Smooth muscle cell (in vitro differentiated cells): ENCODE data around the gene AP2B1. TPM values are rescaled to one million over a fixed set of nuclear protein-coding genes. Genes with fewer than 3 reads are reported as not detected.
A peak's percentile ranks its signal among the peaks of the same experiment; 100 is the strongest.

Experiments used
- DNase-seq: peaks from one replicate; lab custom pipeline; 2025; ENCODE audit not compliant: unreplicated experiment; lab: John Stamatoyannopoulos, UW
- H2AFZ ChIP-seq: fragments of 200-600 bp; sonication (generic); 2 replicates; pipeline ENCODE4 v1.6.0; 2016; ENCODE audit warnings: antibody characterized with exemption, low read depth, mild to moderate bottlenecking
- H3F3A ChIP-seq: fragments of 200-600 bp; sonication (generic); 2 replicates; pipeline ENCODE4 v1.6.0; 2017; ENCODE audit warnings: antibody characterized with exemption, low read depth
- H3K27ac ChIP-seq: fragments of 200-600 bp; sonication (generic); 2 replicates; pipeline ENCODE4 v1.5.1; 2016; ENCODE audit warnings: low read depth, mild to moderate bottlenecking
- H3K27me3 ChIP-seq: fragments of 200-600 bp; sonication (generic); 2 replicates; pipeline ENCODE4 v1.6.1; 2016; ENCODE audit warnings: low read depth, mild to moderate bottlenecking
- H3K36me3 ChIP-seq: fragments of 200-600 bp; sonication (generic); 2 replicates; pipeline ENCODE4 v1.5.1; 2016; ENCODE audit warnings: low read depth
- H3K4me1 ChIP-seq: fragments of 200-600 bp; sonication (generic); 2 replicates; pipeline ENCODE4 v1.5.1; 2016; ENCODE audit warnings: low read depth
- H3K4me2 ChIP-seq: fragments of 200-600 bp; sonication (generic); 2 replicates; pipeline ENCODE4 v1.6.0; 2016; ENCODE audit warnings: mild to moderate bottlenecking
- H3K4me3 ChIP-seq: fragments of 200-600 bp; sonication (generic); 2 replicates; pipeline ENCODE4 v1.5.1; 2016; ENCODE audit warnings: mild to moderate bottlenecking
- H3K79me2 ChIP-seq: fragments of 200-600 bp; sonication (generic); 2 replicates; pipeline ENCODE4 v1.6.0; 2016; ENCODE audit warnings: low read depth, mild to moderate bottlenecking
- H3K9ac ChIP-seq: fragments of 200-600 bp; sonication (generic); 2 replicates; pipeline ENCODE4 v1.6.0; 2016; ENCODE audit warnings: low read depth
- H3K9me3 ChIP-seq: fragments of 200-600 bp; sonication (generic); replicated peaks from 2 replicates; pipeline ENCODE4 v1.5.1; 2016; ENCODE audit warnings: low read depth
- H4K20me1 ChIP-seq: fragments of 200-600 bp; sonication (generic); 2 replicates; pipeline ENCODE4 v1.6.0; 2016; ENCODE audit warnings: low read depth
- WGBS: methylation state at CpG from one replicate; pipeline ENCODE4 v1.1.7; 2016; ENCODE audit warnings: low lambda C conversion rate; 5-methylcytosine and 5-hydroxymethylcytosine counted together
- polyA plus RNA-seq: library from polyadenylated mRNA; unstranded; fragments of >200 nt; fragmentation: Nextera tagmentation; extraction: Ambion mirVana; gene quantifications from 2 replicates; pipeline ENCODE4 v1.2.1, GENCODE V29; 2016
- total RNA-seq: library from RNA; depleted of rRNA; stranded (reverse); fragments of >200 nt; gene quantifications from 2 replicates; pipeline ENCODE4 v1.2.3, GENCODE V29; 2014
- TF ChIP-seq, protein P1 (sequence below): fragments of 200-600 bp; sonication (generic); IDR thresholded peaks from 2 replicates; pipeline ENCODE4 v1.5.1; 2017; ENCODE audit warnings: borderline replicate concordance, mild to moderate bottlenecking, antibody characterized with exemption; ENCODE audit not compliant: insufficient read depth, poor library complexity, severe bottlenecking

The AP2B1 gene
- total and polyA plus RNA-seq, 2 experiments from 2014 or later: 58.5 to 92.3 TPM

DNA sequence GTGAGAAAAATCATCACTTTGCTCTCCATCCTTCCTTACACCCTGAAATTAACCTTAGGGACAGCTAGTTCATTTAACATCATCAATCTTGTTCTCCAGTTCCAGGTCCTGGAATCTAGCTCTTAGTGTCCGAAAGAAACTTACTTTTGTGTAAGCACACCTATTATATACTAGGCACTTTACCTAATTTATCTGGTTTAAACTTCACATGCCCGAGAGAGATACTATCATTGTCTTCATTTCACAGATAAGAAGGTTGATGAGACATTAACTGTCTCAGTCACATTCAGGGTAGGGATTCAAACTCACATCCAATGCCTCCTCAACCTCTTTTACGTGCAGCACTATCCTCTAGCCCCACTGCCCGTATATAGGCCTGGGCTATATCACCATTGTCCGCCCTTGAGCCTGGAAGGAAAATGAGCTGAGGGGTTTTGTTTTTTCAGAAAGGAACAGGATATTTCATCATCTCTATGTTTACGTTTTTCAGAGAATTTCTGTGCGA, 501 bp upstream of the AP2B1 start:
- peak overlapping the region; percentile 92 for H3K9ac ChIP-seq
- H3K27ac ChIP-seq: peak overlapping the region; percentile 92
- H4K20me1 ChIP-seq: peaks cover 35% of the 10 kb centered on the region
- peaks cover 2% of the 10 kb centered on the region for H3F3A ChIP-seq
- H3K4me2 ChIP-seq: peak overlapping the region; percentile 89
- peaks cover 23% of the 10 kb centered on the region for H3K4me1 ChIP-seq
- H3K36me3 ChIP-seq: no peaks in the 10 kb centered on the region
- H3K27me3 ChIP-seq: peaks cover 8% of the 10 kb centered on the region
- peaks cover 43% of the 10 kb centered on the region for H3K79me2 ChIP-seq
- DNase-seq: no peak
- H2AFZ ChIP-seq: peak overlapping the region; percentile 97
- no peaks in the 10 kb centered on the region for H3K9me3 ChIP-seq
- peak overlapping the region; percentile 80 for H3K4me3 ChIP-seq
- WGBS: 40% methylated on average over 7 of the region's 7 CpGs
- TF ChIP-seq, protein P1, sequence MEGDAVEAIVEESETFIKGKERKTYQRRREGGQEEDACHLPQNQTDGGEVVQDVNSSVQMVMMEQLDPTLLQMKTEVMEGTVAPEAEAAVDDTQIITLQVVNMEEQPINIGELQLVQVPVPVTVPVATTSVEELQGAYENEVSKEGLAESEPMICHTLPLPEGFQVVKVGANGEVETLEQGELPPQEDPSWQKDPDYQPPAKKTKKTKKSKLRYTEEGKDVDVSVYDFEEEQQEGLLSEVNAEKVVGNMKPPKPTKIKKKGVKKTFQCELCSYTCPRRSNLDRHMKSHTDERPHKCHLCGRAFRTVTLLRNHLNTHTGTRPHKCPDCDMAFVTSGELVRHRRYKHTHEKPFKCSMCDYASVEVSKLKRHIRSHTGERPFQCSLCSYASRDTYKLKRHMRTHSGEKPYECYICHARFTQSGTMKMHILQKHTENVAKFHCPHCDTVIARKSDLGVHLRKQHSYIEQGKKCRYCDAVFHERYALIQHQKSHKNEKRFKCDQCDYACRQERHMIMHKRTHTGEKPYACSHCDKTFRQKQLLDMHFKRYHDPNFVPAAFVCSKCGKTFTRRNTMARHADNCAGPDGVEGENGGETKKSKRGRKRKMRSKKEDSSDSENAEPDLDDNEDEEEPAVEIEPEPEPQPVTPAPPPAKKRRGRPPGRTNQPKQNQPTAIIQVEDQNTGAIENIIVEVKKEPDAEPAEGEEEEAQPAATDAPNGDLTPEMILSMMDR: no peak

DNA sequence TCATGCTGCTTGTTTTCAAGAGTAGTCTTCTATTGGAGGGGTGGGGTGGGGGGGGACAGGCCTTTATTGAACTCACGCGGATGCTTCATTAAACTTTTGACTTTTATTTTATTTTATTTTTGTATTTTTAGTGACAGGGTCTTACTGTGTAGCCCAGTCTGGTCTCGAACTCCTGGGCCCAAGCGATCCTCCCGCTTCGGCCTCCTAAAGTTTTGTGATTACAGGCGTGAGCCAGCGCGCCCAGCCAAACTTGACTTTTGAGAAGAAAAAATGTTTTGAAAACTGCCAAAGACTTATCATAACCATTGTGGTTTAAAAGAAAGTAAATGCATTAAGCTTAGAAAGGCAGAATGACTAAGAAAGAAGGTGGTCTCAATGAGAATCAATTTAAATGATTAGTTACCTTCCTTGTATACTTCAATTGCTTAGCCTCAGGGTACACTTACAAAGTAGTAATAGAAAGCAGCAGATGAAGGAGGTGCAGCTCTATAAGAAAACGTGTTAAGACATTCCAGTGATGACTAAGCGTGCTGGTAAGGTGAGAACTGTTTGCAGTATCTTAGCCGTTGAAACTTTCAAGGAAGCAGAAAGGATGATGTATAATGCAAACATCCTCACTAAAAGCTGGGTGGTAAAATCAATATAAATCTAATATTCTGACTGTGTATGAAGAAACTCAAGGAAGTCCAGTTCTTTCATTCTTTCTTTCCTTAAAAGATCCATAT, 1.2 kb downstream of the AP2B1 start:
- H2AFZ ChIP-seq: no peak overlapping the region
- H3K9ac ChIP-seq: no peak overlapping the region
- DNase-seq: no peak
- H4K20me1 ChIP-seq: peaks cover 52% of the 10 kb centered on the region
- no peaks in the 10 kb centered on the region for H3K36me3 ChIP-seq
- peaks cover 61% of the 10 kb centered on the region for H3K79me2 ChIP-seq
- 37% methylated on average over 12 of the region's 12 CpGs for WGBS
- peak overlapping the region; percentile 80 for H3K4me3 ChIP-seq
- peaks cover 8% of the 10 kb centered on the region for H3K27me3 ChIP-seq
- no peaks in the 10 kb centered on the region for H3K9me3 ChIP-seq
- H3K4me1 ChIP-seq: peaks cover 23% of the 10 kb centered on the region
- peaks cover 2% of the 10 kb centered on the region for H3F3A ChIP-seq
- peak overlapping the region; percentile 60 for H3K27ac ChIP-seq
- TF ChIP-seq, protein P1: no peak
- H3K4me2 ChIP-seq: peak overlapping the region; percentile 89

DNA sequence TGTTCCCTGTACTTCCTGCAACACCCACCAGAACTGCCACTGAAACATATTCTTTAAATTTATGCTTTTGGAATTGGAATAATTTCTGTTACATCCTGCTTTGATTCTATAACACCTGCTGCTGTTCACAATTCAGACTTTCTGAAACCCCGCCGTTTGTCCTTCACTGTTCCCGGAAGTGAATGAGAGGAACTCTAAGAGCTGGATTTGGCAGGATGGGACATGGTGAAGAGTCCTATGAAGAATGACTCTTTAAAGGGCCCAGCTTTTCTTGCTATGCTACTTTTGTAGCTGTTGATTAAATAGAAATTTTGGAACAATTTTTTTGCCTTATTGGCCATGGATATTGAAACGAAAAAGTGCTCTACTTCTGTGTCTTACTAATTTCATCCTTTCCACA, 8.9 kb downstream of the AP2B1 start:
- H3K4me1 ChIP-seq: no peaks in the 10 kb centered on the region
- peaks cover 89% of the 10 kb centered on the region for H4K20me1 ChIP-seq
- WGBS: 94% methylated on average over 4 of the region's 4 CpGs
- no peak overlapping the region for H3K27ac ChIP-seq
- TF ChIP-seq, protein P1: no peak
- H3K36me3 ChIP-seq: peaks cover 26% of the 10 kb centered on the region
- peaks cover 66% of the 10 kb centered on the region for H3K79me2 ChIP-seq
- no peaks in the 10 kb centered on the region for H3K9me3 ChIP-seq
- H3K9ac ChIP-seq: no peak overlapping the region
- H3K4me2 ChIP-seq: no peak overlapping the region
- H3K4me3 ChIP-seq: no peak overlapping the region
- H3F3A ChIP-seq: no peaks in the 10 kb centered on the region
- DNase-seq: no peak
- no peaks in the 10 kb centered on the region for H3K27me3 ChIP-seq
- H2AFZ ChIP-seq: no peak overlapping the region
